ENCODE measurements around the gene HELZ.

DNA sequence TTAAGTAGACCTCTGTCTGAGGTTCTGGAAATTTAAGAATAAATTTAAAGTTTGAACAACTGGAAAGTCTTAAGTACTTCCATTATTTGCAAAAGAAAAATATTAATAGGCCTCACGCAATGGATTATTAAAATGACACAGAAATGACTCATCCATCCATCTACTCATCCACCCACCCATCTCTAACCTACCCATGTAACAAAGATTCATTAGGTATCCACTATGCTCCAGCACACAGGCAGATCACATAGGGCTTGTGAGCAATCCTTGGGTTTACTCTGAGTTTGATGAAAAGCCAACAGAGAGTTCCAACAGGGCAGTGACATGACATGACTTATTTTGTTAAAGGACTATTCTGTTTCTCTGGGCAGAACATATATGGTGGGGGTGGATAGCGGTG, 93.3 kb downstream of the HELZ start:
- TF ChIP-seq, protein P1, sequence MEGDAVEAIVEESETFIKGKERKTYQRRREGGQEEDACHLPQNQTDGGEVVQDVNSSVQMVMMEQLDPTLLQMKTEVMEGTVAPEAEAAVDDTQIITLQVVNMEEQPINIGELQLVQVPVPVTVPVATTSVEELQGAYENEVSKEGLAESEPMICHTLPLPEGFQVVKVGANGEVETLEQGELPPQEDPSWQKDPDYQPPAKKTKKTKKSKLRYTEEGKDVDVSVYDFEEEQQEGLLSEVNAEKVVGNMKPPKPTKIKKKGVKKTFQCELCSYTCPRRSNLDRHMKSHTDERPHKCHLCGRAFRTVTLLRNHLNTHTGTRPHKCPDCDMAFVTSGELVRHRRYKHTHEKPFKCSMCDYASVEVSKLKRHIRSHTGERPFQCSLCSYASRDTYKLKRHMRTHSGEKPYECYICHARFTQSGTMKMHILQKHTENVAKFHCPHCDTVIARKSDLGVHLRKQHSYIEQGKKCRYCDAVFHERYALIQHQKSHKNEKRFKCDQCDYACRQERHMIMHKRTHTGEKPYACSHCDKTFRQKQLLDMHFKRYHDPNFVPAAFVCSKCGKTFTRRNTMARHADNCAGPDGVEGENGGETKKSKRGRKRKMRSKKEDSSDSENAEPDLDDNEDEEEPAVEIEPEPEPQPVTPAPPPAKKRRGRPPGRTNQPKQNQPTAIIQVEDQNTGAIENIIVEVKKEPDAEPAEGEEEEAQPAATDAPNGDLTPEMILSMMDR (tag by site-specific recombination; IDR thresholded peaks at IDR 0.05), result no peak
- TF ChIP-seq, protein P2, sequence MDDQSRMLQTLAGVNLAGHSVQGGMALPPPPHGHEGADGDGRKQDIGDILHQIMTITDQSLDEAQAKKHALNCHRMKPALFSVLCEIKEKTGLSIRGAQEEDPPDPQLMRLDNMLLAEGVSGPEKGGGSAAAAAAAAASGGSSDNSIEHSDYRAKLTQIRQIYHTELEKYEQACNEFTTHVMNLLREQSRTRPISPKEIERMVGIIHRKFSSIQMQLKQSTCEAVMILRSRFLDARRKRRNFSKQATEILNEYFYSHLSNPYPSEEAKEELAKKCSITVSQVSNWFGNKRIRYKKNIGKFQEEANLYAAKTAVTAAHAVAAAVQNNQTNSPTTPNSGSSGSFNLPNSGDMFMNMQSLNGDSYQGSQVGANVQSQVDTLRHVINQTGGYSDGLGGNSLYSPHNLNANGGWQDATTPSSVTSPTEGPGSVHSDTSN (CRISPR knock-in tag; IDR thresholded peaks at IDR 0.05), result no peak
- TF ChIP-seq ZNF112 (tag by site-specific recombination; IDR thresholded peaks at IDR 0.05) (no peak), ZNF785 (tag by site-specific recombination; IDR thresholded peaks at IDR 0.05) (no peak), GLI4 (tag by site-specific recombination; IDR thresholded peaks at IDR 0.05) (no peak), SP2 (tag by site-specific recombination; IDR thresholded peaks at IDR 0.05) (no peak), PRDM10 (tag by site-specific recombination; IDR thresholded peaks at IDR 0.05) (no peak), KLF1 (tag by site-specific recombination; IDR thresholded peaks at IDR 0.05) (no peak)
- TF ChIP-seq, protein P3, sequence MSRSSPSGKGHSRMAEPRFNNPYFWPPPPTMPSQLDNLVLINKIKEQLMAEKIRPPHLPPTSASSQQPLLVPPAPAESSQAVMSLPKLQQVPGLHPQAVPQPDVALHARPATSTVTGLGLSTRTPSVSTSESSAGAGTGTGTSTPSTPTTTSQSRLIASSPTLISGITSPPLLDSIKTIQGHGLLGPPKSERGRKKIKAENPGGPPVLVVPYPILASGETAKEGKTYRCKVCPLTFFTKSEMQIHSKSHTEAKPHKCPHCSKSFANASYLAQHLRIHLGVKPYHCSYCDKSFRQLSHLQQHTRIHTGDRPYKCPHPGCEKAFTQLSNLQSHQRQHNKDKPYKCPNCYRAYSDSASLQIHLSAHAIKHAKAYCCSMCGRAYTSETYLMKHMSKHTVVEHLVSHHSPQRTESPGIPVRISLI (tag by site-specific recombination; IDR thresholded peaks at IDR 0.05), result no peak
